GM23338 (cell line): Measurements from ENCODE around the gene RNASE7. TPM values are rescaled to one million over a fixed set of nuclear protein-coding genes. Genes with fewer than 3 reads are reported as not detected.

ENCODE experiments used
- ATAC-seq: fragments of 200-7000 bp; cut with Tn5 transposase; 3 replicates; pipeline ENCODE4 v1.9.1; 2020
- DNase-seq: peaks from one replicate; pipeline ENCODE4 v3.0.0-alpha.2; 2015; ENCODE audit warnings: low spot score
- H2AFZ ChIP-seq: fragments of 200-600 bp; sonication (generic); 2 replicates; pipeline ENCODE4 v1.8.0; 2016; ENCODE audit warnings: antibody characterized with exemption, mild to moderate bottlenecking, moderate library complexity
- H3F3A ChIP-seq: fragments of 200-600 bp; sonication (generic); replicated peaks from 2 replicates; pipeline ENCODE4 v1.8.0; 2017; ENCODE audit warnings: antibody characterized with exemption, mixed run types, low read depth
- H3K27ac ChIP-seq: fragments of 200-600 bp; sonication (generic); 2 replicates; pipeline ENCODE4 v1.6.1; 2016; ENCODE audit warnings: low read depth
- H3K27me3 ChIP-seq: fragments of 200-600 bp; sonication (generic); 2 replicates; pipeline ENCODE4 v1.8.0; 2016; ENCODE audit warnings: mild to moderate bottlenecking, mixed run types, moderate library complexity; ENCODE audit not compliant: insufficient read depth
- H3K36me3 ChIP-seq: fragments of 200-600 bp; sonication (generic); 2 replicates; pipeline ENCODE4 v1.8.0; 2016; ENCODE audit warnings: mild to moderate bottlenecking; ENCODE audit not compliant: insufficient read depth
- H3K4me1 ChIP-seq: fragments of 200-600 bp; sonication (generic); 2 replicates; pipeline ENCODE4 v1.8.0; 2016; ENCODE audit warnings: mild to moderate bottlenecking, moderate library complexity; ENCODE audit not compliant: insufficient read depth
- H3K4me2 ChIP-seq: fragments of 200-600 bp; sonication (generic); 2 replicates; pipeline ENCODE4 v1.7.1; 2017; ENCODE audit warnings: mixed run types
- H3K4me3 ChIP-seq: fragments of 200-600 bp; sonication (generic); 2 replicates; pipeline ENCODE4 v1.6.1; 2016; ENCODE audit warnings: mixed run types
- H3K79me2 ChIP-seq: fragments of 200-600 bp; sonication (generic); replicated peaks from 2 replicates; pipeline ENCODE4 v1.8.0; 2017; ENCODE audit warnings: mild to moderate bottlenecking; ENCODE audit not compliant: insufficient read depth
- H3K9me2 ChIP-seq: fragments of 200-600 bp; sonication (generic); 2 replicates; pipeline ENCODE4 v1.8.0; 2017; ENCODE audit not compliant: insufficient read depth
- H4K20me1 ChIP-seq: fragments of 200-600 bp; sonication (generic); replicated peaks from 2 replicates; pipeline ENCODE4 v1.8.0; 2017; ENCODE audit warnings: mild to moderate bottlenecking; ENCODE audit not compliant: insufficient read depth
- H3K27ac Mint-ChIP-seq: 2 replicates; pipeline ENCODE4 v1.8.0; 2020; ENCODE audit warnings: inconsistent platforms, mild to moderate bottlenecking, moderate library complexity, mixed read lengths
- H3K27me3 Mint-ChIP-seq: 3 replicates; pipeline ENCODE4 v1.8.0; 2022; ENCODE audit warnings: low read depth, mild to moderate bottlenecking, moderate library complexity, mixed read lengths, inconsistent platforms; ENCODE audit not compliant: insufficient read depth, poor library complexity
- H3K36me3 Mint-ChIP-seq: 3 replicates; pipeline ENCODE4 v1.8.0; 2021; ENCODE audit warnings: low read depth, mild to moderate bottlenecking, inconsistent platforms, moderate library complexity, mixed read lengths
- H3K4me1 Mint-ChIP-seq: 3 replicates; pipeline ENCODE4 v1.8.0; 2020; ENCODE audit warnings: mild to moderate bottlenecking, inconsistent platforms, mixed read lengths
- H3K4me3 Mint-ChIP-seq: 3 replicates; pipeline ENCODE4 v1.8.0; 2021; ENCODE audit warnings: moderate library complexity, mild to moderate bottlenecking, inconsistent platforms, mixed read lengths
- H3K9me3 Mint-ChIP-seq: 3 replicates; pipeline ENCODE4 v1.8.0; 2020; ENCODE audit warnings: moderate library complexity, mild to moderate bottlenecking, inconsistent platforms, mixed read lengths
- CREB1 ChIP-seq: fragments of 250-450 bp; sonication (Bioruptor Pico); IDR thresholded peaks from 2 replicates; pipeline ENCODE4 v1.5.0; 2020; ENCODE audit warnings: low read depth, mild to moderate bottlenecking, moderate library complexity
- EZH2 ChIP-seq: fragments of 200-600 bp; sonication (generic); IDR thresholded peaks from one replicate; pipeline ENCODE4 v1.8.0; 2017; ENCODE audit warnings: antibody characterized with exemption, mild to moderate bottlenecking, low read depth; ENCODE audit not compliant: unreplicated experiment
- EZH2phosphoT487 ChIP-seq: fragments of 200-600 bp; sonication (generic); IDR thresholded peaks from one replicate; pipeline ENCODE4 v1.8.1; 2018; ENCODE audit warnings: antibody characterized with exemption; ENCODE audit not compliant: unreplicated experiment
- JUNB ChIP-seq: IDR thresholded peaks from one replicate; pipeline ENCODE4 v1.6.1; 2016; ENCODE audit warnings: antibody characterized with exemption; ENCODE audit not compliant: unreplicated experiment
- NANOG ChIP-seq: IDR thresholded peaks from 2 replicates; pipeline ENCODE4 v1.6.1; 2016; ENCODE audit warnings: antibody characterized with exemption, borderline replicate concordance
- POLR2AphosphoS5 ChIP-seq: IDR thresholded peaks from 2 replicates; pipeline ENCODE4 v1.6.1; 2016; ENCODE audit warnings: antibody characterized with exemption, low read depth
- STAT1 ChIP-seq: IDR thresholded peaks from one replicate; pipeline ENCODE4 v1.6.1; 2016; ENCODE audit warnings: antibody characterized with exemption; ENCODE audit not compliant: unreplicated experiment
- ZNF114 ChIP-seq: fragments of 250-450 bp; sonication (Bioruptor Pico); IDR thresholded peaks from 2 replicates; pipeline ENCODE4 v1.5.0; 2020; ENCODE audit warnings: mild to moderate bottlenecking, moderate library complexity
- ZNF331 ChIP-seq: fragments of 250-450 bp; sonication (Bioruptor Pico); IDR thresholded peaks from 2 replicates; pipeline ENCODE4 v1.5.0; 2020; ENCODE audit warnings: low read depth, mild to moderate bottlenecking, moderate library complexity
- ZNF462 ChIP-seq: fragments of 250-450 bp; sonication (Bioruptor Pico); IDR thresholded peaks from 2 replicates; pipeline ENCODE4 v1.5.0; 2020; ENCODE audit warnings: mild to moderate bottlenecking, moderate library complexity
- polyA plus RNA-seq: library from polyadenylated mRNA; unstranded; fragments of >200 nt; fragmentation: Nextera tagmentation; extraction: Ambion mirVana; gene quantifications from 2 replicates; pipeline ENCODE4 v1.2.1, GENCODE V29; 2016
- total RNA-seq: library from RNA; depleted of rRNA; stranded (reverse); fragments of >200 nt; shearing (Covaris generic); gene quantifications from 2 replicates; pipeline ENCODE4 v1.2.3, GENCODE V29; 2014
- TF ChIP-seq, protein P1 (sequence below): IDR thresholded peaks from one replicate; pipeline ENCODE4 v1.6.1; 2018; ENCODE audit warnings: antibody characterized with exemption; ENCODE audit not compliant: unreplicated experiment
- TF ChIP-seq, protein P2 (sequence below): IDR thresholded peaks from 2 replicates; pipeline ENCODE4 v1.6.1; 2016; ENCODE audit warnings: antibody characterized with exemption
- TF ChIP-seq, protein P3 (sequence below), 2 experiments: fragments of 200-600 bp in 1 of 2; sonication (generic) in 1 of 2; conservative IDR thresholded peaks; 2 replicates each; pipeline versions ENCODE4 v1.5.1 to v1.6.1; 2016 to 2017; ENCODE audit warnings: antibody characterized with exemption in 2 of 2, low read depth in 2 of 2, mild to moderate bottlenecking in 2 of 2, moderate library complexity in 1 of 2

Gene RNASE7
- total and polyA plus RNA-seq, 2 experiments from 2014 or later, result not detected

DNA sequence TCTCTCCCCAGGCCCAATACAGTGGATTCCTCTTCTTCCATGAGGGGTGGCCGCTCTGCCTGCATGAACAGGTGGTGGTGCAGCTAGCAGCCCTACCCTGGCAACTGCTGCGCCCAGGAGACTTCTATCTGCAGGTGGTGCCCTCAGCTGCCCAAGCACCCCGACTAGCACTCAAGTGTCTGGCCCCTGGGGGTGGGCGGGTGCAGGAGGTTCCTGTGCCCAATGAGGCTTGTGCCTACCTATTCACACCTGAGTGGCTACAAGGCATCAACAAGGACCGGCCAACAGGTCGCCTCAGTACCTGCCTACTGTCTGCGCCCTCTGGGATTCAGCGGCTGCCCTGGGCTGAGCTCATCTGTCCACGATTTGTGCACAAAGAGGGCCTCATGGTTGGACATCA lies 31.8 kb downstream of the RNASE7 start:
- Histone ChIP-seq H3K9me2 (no peaks in the 10 kb centered on the region), H3K4me1 (peaks cover 13% of the 10 kb centered on the region), H3K36me3 (peaks cover 12% of the 10 kb centered on the region; the same call in 1 of the 2 replicates), H3K4me2 (no peak overlapping the region), H3F3A (peaks cover 17% of the 10 kb centered on the region), H3K4me3 (no peak overlapping the region), H3K27ac (no peak overlapping the region), H4K20me1 (peaks cover 3% of the 10 kb centered on the region; the same call in 1 of the 2 replicates), H3K27me3 (peaks cover 4% of the 10 kb centered on the region), H3K79me2 (peaks cover 6% of the 10 kb centered on the region), H2AFZ (no peak overlapping the region)
- no peak for TF ChIP-seq EZH2phosphoT487
- TF ChIP-seq, protein P1, sequence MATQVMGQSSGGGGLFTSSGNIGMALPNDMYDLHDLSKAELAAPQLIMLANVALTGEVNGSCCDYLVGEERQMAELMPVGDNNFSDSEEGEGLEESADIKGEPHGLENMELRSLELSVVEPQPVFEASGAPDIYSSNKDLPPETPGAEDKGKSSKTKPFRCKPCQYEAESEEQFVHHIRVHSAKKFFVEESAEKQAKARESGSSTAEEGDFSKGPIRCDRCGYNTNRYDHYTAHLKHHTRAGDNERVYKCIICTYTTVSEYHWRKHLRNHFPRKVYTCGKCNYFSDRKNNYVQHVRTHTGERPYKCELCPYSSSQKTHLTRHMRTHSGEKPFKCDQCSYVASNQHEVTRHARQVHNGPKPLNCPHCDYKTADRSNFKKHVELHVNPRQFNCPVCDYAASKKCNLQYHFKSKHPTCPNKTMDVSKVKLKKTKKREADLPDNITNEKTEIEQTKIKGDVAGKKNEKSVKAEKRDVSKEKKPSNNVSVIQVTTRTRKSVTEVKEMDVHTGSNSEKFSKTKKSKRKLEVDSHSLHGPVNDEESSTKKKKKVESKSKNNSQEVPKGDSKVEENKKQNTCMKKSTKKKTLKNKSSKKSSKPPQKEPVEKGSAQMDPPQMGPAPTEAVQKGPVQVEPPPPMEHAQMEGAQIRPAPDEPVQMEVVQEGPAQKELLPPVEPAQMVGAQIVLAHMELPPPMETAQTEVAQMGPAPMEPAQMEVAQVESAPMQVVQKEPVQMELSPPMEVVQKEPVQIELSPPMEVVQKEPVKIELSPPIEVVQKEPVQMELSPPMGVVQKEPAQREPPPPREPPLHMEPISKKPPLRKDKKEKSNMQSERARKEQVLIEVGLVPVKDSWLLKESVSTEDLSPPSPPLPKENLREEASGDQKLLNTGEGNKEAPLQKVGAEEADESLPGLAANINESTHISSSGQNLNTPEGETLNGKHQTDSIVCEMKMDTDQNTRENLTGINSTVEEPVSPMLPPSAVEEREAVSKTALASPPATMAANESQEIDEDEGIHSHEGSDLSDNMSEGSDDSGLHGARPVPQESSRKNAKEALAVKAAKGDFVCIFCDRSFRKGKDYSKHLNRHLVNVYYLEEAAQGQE, result no peak
- TF ChIP-seq EZH2, result no peak
- no peak for TF ChIP-seq CREB1 (CRISPR knock-in tag)
- no peak for TF ChIP-seq ZNF114 (CRISPR knock-in tag)
- no peak for TF ChIP-seq NANOG
- TF ChIP-seq, protein P2, sequence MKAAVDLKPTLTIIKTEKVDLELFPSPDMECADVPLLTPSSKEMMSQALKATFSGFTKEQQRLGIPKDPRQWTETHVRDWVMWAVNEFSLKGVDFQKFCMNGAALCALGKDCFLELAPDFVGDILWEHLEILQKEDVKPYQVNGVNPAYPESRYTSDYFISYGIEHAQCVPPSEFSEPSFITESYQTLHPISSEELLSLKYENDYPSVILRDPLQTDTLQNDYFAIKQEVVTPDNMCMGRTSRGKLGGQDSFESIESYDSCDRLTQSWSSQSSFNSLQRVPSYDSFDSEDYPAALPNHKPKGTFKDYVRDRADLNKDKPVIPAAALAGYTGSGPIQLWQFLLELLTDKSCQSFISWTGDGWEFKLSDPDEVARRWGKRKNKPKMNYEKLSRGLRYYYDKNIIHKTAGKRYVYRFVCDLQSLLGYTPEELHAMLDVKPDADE, result no peak
- TF ChIP-seq STAT1, result no peak
- no peak for TF ChIP-seq ZNF331 (CRISPR knock-in tag)
- no peak for TF ChIP-seq JUNB
- TF ChIP-seq POLR2AphosphoS5, result no peak
- TF ChIP-seq, protein P3, sequence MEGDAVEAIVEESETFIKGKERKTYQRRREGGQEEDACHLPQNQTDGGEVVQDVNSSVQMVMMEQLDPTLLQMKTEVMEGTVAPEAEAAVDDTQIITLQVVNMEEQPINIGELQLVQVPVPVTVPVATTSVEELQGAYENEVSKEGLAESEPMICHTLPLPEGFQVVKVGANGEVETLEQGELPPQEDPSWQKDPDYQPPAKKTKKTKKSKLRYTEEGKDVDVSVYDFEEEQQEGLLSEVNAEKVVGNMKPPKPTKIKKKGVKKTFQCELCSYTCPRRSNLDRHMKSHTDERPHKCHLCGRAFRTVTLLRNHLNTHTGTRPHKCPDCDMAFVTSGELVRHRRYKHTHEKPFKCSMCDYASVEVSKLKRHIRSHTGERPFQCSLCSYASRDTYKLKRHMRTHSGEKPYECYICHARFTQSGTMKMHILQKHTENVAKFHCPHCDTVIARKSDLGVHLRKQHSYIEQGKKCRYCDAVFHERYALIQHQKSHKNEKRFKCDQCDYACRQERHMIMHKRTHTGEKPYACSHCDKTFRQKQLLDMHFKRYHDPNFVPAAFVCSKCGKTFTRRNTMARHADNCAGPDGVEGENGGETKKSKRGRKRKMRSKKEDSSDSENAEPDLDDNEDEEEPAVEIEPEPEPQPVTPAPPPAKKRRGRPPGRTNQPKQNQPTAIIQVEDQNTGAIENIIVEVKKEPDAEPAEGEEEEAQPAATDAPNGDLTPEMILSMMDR (conservative IDR thresholded peaks at IDR 0.05; ENCODE audit: low read depth in 2 of 2), result no peak
- TF ChIP-seq ZNF462 (CRISPR knock-in tag), result no peak
- Mint-ChIP-seq H3K4me1 (peaks cover 19% of the 10 kb centered on the region), H3K4me3 (no peak overlapping the region), H3K27ac (no peak overlapping the region), H3K36me3 (peaks cover 64% of the 10 kb centered on the region), H3K27me3 (peaks cover 21% of the 10 kb centered on the region), H3K9me3 (no peaks in the 10 kb centered on the region; the same call in 1 of the 3 replicates)
- ATAC-seq (no peak), DNase-seq (no peak)
